GM18508 (cell line): ENCODE results near the gene FOXR1.

Experiments used
- ATAC-seq: cut with Tn5 transposase; IDR thresholded peaks from one replicate; pipeline ENCODE4 v1.9.1; 2021; ENCODE audit warnings: moderate number of reproducible peaks; ENCODE audit not compliant: insufficient read depth, unreplicated experiment

Gene FOXR1

DNA sequence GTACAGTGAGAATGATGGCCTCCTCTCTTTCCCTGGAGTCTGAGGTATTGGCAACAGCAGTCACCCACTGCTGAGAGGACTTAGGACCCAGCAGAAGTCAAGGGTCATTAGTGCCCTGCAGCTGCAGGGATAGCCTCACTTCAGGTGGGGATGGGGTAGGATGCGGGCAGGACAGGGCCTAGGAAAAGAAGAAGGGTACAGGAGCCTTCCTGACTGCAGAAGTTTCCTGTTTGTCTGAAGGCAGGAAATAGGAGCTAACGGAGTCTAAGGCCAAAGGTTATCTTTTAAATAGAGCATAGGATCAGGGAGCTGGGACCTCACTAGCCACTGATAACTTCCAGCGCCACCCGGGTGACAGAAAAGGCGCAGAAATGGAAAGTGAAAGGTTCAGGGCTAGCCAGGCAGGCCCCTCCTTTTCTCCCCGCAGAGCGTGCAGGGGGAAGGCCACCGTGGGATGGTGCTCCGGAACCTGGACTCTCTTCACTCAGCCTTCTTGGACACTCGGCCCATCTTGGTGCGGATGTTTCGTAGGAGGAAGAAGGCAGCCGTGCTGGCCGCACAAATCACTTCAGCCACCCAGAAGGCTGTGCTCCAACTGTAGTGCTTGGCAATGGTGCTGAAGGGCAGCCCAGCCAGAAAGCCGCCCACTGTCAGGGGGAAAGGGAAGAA is 53.0 kb downstream of the FOXR1 start:
- no peak for ATAC-seq

DNA sequence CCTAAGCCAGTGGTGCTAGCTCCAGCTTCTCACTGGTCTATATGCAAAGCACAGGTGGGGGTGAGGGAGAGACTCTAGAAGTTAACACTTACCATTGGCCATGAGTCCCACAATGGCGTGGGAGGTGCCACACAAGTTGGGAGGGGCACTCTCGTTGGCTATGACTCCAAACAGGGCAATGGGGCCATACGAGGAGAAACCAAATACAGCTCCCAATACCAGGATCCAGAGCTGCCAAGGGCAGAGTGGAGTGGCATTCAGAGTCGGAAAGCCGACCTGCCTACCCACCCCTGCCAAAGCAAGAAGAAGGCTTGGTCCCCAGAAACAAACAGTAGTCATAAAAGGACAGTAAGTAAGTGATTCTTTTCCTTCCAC is 53.5 kb downstream of the FOXR1 start:
- ATAC-seq, result no peak

DNA sequence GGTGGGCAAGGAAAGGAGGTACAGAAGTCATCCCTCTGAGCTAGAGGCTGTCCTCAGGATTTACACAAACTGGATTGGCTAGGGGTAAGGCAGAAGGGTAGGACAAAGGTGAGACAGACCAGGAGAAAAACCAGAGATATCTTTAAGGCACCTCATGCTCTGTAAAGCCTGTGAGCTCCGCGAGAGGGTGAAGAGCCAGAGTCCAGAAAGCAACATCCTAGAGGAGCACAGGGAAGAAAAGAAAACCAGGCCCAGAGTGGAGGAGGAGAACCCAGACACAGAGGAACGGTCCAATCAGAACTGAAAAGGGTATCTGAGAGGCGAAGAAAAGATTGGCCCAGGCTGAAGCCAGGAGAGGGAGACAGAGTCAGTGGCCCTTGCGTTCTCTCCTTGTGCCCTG is 54.0 kb downstream of the FOXR1 start:
- no peak for ATAC-seq

DNA sequence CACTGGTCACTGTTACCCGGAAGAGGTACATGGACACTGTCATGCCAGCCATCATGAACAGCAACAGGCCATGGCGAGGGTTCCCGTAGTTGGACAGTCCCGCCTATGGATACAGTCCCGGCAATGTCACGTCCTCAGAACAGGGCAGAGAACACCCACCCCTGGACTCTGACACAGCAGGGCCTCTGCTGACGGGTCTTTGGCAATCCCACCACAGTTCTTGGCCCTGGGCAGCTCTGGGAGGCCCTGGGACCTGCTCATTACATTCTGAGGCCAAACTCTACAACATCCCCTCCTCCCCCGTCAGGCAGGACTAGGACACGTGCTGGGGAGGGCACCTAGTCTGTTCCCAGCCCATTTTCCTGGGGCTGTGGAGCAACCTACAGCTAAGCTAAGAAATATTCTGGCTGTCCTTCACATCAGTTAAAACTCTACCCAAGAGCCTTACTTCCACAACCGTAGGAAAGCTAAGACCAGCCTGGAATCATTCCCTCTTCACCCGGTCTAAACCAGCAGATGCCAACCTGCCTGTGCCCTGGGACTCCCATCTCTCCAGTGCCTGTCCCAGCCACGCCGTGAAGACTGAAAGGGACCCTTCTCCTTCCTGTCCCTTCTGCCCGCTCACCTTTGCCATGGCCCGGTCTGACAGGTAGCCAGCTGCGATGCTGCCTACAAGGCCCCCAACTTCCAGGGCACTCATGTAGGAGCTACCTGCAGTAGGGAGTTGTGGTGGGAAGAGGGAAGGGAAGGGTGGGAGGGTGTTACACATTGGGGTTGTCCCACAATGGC is 54.6 kb downstream of the FOXR1 start:
- ATAC-seq, result no peak

DNA sequence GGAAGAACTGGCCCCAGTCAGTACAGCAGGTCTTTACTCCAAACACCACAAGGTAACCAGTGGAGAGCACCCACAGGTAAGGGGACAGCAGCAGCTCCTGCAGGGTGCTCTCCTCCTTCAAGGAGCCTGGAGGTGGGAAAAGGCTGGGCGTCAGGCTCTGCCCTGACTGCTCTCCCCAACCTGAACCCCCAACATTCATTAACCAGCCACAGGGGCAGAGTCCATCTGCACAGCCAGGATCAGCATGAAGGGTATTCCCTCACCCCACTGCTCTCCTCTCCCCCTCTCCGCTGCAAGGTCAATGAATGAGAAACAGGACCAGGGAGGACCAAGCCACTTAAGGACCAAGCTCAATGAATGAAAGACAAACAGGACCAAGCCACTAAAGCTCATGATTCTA is 55.4 kb downstream of the FOXR1 start:
- no peak for ATAC-seq

DNA sequence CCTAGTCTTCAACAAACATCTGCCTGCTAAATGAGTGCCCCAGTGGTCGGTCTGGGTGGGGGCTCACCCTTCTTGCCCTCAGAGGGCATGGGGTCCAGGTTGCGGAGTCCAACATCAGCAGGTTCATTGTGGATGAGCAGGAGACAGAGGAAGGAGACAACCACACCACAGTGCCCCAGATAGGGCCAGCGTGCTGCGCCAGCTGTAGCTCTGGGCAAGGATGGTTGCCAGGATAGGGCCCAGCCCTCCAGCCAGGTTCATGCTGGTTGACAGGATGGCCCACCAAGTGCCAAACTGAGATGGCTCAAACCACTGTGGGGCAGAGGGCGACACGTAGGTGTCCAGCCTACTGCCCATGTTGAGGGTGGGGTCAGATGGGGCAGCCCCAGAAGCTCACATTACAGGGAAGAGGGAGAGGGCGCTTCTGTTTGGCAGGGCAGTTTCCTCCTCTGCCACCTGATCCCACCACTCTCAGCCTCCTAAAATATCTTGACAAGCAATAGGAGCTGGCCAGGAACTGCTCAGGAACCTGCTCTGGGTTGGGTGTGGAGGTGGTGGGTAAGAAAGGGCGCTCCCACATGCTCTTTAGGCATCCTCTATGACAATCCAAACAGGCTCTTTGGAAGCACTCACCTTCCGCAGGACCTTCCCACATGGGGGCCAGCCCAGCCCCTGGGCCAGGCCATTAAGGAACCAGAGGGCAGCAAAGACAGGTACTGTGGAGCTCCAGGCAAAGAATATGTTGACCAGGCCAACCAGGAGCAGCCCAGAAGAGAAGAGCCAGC is 56.2 kb downstream of the FOXR1 start:
- ATAC-seq, result no peak

DNA sequence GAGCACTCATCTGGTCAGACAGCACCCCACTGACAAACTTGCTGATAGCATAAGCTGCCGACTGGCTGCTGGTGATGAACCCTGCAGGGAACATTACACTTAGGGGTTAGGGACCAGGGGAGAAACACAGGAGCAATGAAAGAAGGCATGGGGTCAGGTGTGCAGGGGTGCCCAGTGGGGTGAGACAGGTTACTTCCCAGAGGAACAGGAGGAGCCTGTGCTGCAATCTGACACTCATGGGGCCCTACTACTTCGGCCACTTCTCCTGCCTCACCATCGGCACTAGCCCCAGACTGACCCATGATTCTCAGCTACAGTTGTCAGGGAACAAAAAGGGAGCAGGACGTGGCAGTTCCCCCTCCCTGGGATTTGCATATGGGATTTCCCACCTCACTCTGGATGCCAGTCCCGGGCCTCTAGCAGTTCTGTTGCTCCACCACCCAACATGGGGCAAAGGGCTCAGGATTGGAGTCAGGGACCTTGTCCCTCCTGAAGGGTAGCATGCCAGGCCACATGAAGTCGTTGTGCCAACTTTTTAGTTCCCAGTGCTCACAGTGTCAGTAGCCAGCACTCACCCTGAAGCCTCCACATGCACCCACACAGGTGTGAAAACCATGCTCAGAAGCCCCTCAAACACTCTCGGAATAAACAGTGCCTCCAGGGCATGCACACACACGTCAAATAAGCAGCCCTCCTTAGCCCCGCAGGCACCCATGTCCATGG is 56.9 kb downstream of the FOXR1 start:
- no peak for ATAC-seq

DNA sequence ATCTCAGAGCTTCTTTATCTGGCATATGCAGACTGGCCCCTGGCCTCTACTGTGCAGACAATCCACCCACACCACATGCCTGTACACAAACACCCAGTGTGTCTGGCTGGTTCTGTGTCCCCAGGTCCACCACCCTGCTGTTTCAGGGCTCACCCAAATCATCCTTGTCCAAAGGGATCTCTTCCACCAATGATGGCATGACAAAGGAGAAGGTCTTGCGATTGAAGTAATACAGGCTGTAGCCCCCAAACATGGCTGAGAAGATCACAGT is 57.4 kb downstream of the FOXR1 start:
- no peak for ATAC-seq

DNA sequence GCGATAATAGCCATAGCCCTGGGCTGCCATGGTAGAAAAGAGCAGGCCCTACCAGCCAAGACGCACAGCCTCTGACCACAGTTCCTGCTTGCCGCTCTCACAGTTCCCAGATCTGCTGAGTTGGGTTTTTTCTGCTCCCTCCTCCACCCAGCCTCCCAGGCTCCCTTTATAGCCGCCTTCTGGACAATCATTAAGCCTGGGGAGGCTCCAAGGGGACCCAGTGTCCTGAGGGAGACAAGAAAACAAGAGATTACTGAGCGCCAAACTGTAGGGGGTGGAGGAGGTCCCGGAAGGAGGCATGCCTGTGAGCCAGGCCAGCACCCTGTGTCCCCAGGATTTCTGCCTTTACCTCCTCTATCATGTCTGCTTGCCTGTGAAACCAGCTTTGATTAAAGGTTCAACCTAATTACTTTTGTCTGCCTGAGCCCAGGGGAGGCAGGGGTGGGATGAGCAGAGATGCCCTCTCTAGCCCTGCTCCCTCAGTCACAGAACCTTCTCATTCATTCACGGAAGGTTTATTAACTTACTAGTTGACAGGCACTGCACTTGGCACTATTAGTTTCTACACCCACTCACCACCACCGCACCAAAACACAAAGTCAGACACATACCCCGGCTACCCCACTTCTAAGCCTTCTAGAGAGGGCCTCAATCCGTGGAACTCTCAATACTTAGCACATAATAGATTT is 57.9 kb downstream of the FOXR1 start:
- no peak for ATAC-seq

DNA sequence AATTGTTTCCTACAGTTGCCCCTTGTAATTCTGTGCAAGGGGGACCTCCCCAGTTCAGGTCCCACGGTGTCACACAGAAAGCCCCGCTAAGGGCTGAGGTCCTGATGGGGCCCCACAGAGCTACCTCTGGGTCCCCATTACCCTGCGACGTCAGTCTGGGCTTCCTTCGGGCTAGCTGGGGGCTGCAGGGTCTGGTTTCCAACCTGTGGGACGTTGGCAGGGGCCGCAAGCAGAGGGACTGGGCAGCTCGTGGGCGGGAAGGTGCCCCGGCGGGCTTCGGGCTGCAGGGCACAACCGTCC is 58.4 kb downstream of the FOXR1 start:
- ATAC-seq, result no peak

DNA sequence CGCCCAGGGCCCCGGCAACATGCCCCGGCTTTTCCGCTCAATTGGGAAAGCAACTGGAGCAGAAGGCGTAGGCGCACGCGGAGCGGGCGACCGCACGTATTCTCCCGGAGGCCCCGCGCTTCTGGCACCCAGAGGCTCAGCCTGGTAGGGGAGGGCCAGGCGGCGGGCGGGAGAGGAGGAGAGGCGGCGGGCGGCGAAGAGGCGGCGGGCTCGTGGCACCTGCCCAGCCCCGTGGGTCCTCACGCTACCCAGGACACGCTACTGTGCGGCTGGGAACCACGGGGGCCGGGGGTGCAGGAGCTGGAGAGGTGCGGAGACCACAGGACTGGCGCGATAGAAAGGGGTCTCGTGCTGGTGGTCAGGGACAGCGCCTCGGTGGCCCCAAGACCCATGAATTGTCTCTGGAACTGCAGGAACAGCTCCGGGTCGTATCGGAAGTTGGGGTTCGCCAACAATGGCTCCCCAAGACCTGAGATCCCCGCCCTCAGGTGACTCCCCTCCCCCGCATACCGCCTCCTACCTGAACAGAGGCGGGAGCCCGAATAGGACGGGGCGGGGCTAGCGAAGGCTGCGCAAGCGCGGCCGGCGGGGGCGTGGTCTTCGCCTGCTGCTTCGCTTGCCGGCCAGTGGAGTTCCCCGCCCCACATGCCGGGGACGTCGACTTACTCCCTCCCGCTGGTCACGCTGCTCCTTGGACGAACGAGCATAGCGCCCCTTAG is 58.9 kb downstream of the FOXR1 start, which contains the start of gene SLC37A4:
Gene SLC37A4 (minus strand): TSS at position 549 of the 719 bp plus-strand sequence.
- ATAC-seq, result no peak
